Panc1 (cell line): ENCODE data around the gene ENO4. TPM values are rescaled to one million over a fixed set of nuclear protein-coding genes. Genes with fewer than 3 reads are reported as not detected.

Source experiments
- ATAC-seq: fragments of 200-7000 bp; cut with Tn5 transposase; 2 replicates; pipeline ENCODE4 v1.9.1; 2020; ENCODE audit warnings: mild to moderate bottlenecking, moderate library complexity
- BruUV-seq: library from RNA; stranded (reverse); fragments of 400-500 nt; replicated peaks from 2 replicates; lab custom pipeline; 2021; lab: Mats Ljungman, UMichigan
- CTCF ChIA-PET: fragments of 300-600 bp; sonication (Branson Sonifier 250); formaldehyde crosslinking; loops from one replicate; lab custom pipeline; 2022; ENCODE audit warnings: antibody characterized with exemption; lab: Charles Lee
- POLR2A ChIA-PET: fragments of 300-600 bp; sonication (Branson Sonifier 250); formaldehyde crosslinking; loops from one replicate; lab custom pipeline; 2022; ENCODE audit warnings: antibody characterized with exemption; lab: Charles Lee
- DNase-seq: peaks from one replicate; pipeline ENCODE4 v3.0.0-alpha.2; 2010; ENCODE audit warnings: low read depth, low spot score
- H3K27ac ChIP-seq: 2 replicates; pipeline ENCODE4 v1.5.1; 2011; ENCODE audit warnings: mild to moderate bottlenecking, low read length, inconsistent platforms
- H3K27me3 ChIP-seq: fragments of 200-500 bp; sonication (Bioruptor generic); 2 replicates; pipeline ENCODE4 v1.6.0; 2014; ENCODE audit warnings: low read length, inconsistent platforms; ENCODE audit not compliant: control insufficient read depth, insufficient read depth
- H3K36me3 ChIP-seq: fragments of 200-500 bp; sonication (Bioruptor generic); 2 replicates; pipeline ENCODE4 v1.5.1; 2014; ENCODE audit warnings: inconsistent platforms, mild to moderate bottlenecking, low read length, moderate library complexity; ENCODE audit not compliant: control insufficient read depth, insufficient read depth
- H3K4me1 ChIP-seq: 2 replicates; pipeline ENCODE4 v1.5.1; 2011; ENCODE audit warnings: inconsistent platforms, mild to moderate bottlenecking, low read length, moderate library complexity; ENCODE audit not compliant: control insufficient read depth, insufficient read depth
- H3K4me3 ChIP-seq, 2 experiments: 2 replicates each; pipeline ENCODE4 v1.5.1; 2011 to 2012; ENCODE audit warnings: low read depth in 2 of 2, low read length in 2 of 2, mild to moderate bottlenecking in 2 of 2, inconsistent platforms in 1 of 2, moderate library complexity in 1 of 2
- H3K9me3 ChIP-seq: fragments of 200-500 bp; sonication (Bioruptor generic); 2 replicates; pipeline ENCODE4 v1.5.1; 2014; ENCODE audit warnings: low read depth, mild to moderate bottlenecking, inconsistent platforms, low read length, moderate library complexity; ENCODE audit not compliant: control insufficient read depth, insufficient read depth
- POLR2AphosphoS5 ChIP-seq: IDR thresholded peaks from 2 replicates; pipeline ENCODE4 v1.6.1; 2012; ENCODE audit warnings: mild to moderate bottlenecking, low read depth, low read length, moderate library complexity
- SIN3A ChIP-seq: IDR thresholded peaks from 2 replicates; pipeline ENCODE4 v1.6.1; 2012; ENCODE audit warnings: low read depth, mild to moderate bottlenecking, low read length, moderate library complexity, borderline replicate concordance; ENCODE audit not compliant: insufficient read depth
- TCF7L2 ChIP-seq: IDR thresholded peaks from 2 replicates; pipeline ENCODE4 v1.6.1; 2011; ENCODE audit warnings: mild to moderate bottlenecking, low read depth, low read length, inconsistent platforms
- in situ Hi-C: cut with HindIII; loops from 2 replicates; pipeline ENCODE4 v1.10.0; 2016; ENCODE audit warnings: low sequenced_read_pairs, low pct_unique_long_range_greater_than_20kb
- intact Hi-C: fragments of 100-400 bp; cut with micrococcal nuclease; formaldehyde crosslinking; loops from one replicate; pipeline ENCODE4 v1.10.0; 2022; ENCODE audit not compliant: unreplicated experiment
- total RNA-seq: library from RNA; stranded (reverse); gene quantifications from one replicate; pipeline ENCODE4 v1.2.1, GENCODE V29; 2021; ENCODE audit not compliant: unreplicated experiment
- TF ChIP-seq, protein P1 (sequence below): fragments of 450-650 bp; IDR thresholded peaks from 2 replicates; pipeline ENCODE4 v1.5.1; 2017; ENCODE audit warnings: mild to moderate bottlenecking
- TF ChIP-seq, protein P2 (sequence below), 2 experiments: IDR thresholded peaks; 2 replicates each; pipeline ENCODE4 v1.6.1; 2011 to 2012; ENCODE audit warnings: low read depth in 2 of 2, control low read depth in 1 of 2, low read length in 1 of 2, mild to moderate bottlenecking in 1 of 2, moderate library complexity in 1 of 2; ENCODE audit not compliant: insufficient read depth in 1 of 2

The ENO4 gene
- total RNA-seq, 1 experiment from 2014 or later: 0.15 TPM

DNA sequence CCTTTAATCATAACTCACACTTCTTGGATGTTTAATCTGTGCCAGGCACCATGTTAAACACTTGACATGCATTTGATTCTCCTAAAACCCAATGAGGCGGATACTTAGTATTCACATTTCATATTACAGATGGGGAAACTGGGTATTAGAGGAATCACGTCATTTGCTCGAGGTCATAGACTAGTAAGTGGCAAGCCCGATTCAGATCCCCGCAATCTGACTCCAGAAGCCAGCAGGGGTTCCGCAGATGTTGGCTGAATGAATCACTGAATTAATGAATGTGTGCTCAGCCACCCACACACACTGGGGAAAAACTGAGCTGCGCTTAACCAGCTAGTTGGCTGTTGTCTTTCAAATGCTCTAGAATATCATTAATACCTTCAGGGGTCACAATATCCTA, 22.5 kb upstream of the ENO4 start:
- no peaks in the 10 kb centered on the region for H3K27me3 ChIP-seq
- intact Hi-C loops: no loop called here
- ATAC-seq (no peak), DNase-seq (no peak)
- H3K9me3 ChIP-seq: no peaks in the 10 kb centered on the region
- no peak overlapping the region for H3K27ac ChIP-seq
- TF ChIP-seq SIN3A (no peak), POLR2AphosphoS5 (no peak), TCF7L2 (no peak)
- TF ChIP-seq, protein P1, sequence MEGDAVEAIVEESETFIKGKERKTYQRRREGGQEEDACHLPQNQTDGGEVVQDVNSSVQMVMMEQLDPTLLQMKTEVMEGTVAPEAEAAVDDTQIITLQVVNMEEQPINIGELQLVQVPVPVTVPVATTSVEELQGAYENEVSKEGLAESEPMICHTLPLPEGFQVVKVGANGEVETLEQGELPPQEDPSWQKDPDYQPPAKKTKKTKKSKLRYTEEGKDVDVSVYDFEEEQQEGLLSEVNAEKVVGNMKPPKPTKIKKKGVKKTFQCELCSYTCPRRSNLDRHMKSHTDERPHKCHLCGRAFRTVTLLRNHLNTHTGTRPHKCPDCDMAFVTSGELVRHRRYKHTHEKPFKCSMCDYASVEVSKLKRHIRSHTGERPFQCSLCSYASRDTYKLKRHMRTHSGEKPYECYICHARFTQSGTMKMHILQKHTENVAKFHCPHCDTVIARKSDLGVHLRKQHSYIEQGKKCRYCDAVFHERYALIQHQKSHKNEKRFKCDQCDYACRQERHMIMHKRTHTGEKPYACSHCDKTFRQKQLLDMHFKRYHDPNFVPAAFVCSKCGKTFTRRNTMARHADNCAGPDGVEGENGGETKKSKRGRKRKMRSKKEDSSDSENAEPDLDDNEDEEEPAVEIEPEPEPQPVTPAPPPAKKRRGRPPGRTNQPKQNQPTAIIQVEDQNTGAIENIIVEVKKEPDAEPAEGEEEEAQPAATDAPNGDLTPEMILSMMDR: no peak
- TF ChIP-seq, protein P2, sequence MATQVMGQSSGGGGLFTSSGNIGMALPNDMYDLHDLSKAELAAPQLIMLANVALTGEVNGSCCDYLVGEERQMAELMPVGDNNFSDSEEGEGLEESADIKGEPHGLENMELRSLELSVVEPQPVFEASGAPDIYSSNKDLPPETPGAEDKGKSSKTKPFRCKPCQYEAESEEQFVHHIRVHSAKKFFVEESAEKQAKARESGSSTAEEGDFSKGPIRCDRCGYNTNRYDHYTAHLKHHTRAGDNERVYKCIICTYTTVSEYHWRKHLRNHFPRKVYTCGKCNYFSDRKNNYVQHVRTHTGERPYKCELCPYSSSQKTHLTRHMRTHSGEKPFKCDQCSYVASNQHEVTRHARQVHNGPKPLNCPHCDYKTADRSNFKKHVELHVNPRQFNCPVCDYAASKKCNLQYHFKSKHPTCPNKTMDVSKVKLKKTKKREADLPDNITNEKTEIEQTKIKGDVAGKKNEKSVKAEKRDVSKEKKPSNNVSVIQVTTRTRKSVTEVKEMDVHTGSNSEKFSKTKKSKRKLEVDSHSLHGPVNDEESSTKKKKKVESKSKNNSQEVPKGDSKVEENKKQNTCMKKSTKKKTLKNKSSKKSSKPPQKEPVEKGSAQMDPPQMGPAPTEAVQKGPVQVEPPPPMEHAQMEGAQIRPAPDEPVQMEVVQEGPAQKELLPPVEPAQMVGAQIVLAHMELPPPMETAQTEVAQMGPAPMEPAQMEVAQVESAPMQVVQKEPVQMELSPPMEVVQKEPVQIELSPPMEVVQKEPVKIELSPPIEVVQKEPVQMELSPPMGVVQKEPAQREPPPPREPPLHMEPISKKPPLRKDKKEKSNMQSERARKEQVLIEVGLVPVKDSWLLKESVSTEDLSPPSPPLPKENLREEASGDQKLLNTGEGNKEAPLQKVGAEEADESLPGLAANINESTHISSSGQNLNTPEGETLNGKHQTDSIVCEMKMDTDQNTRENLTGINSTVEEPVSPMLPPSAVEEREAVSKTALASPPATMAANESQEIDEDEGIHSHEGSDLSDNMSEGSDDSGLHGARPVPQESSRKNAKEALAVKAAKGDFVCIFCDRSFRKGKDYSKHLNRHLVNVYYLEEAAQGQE (IDR thresholded peaks at IDR 0.05; ENCODE audit: insufficient read depth in 1 of 2, low read depth in 2 of 2, low read length in 1 of 2): no peak
- POLR2A ChIA-PET: interaction anchor here (0.6 kb wide), 1 partner anchor 1057 kb away, joined by 3 read pairs; no protein-coding TSS in a partner anchor
- H3K36me3 ChIP-seq: no peaks in the 10 kb centered on the region
- no peaks in the 10 kb centered on the region for H3K4me1 ChIP-seq
- in situ Hi-C loops: no loop called here
- BruUV-seq: no TSS peak
- CTCF ChIA-PET: interaction anchor here (0.6 to 1.0 kb wide), 2 partner anchors 340 to 348 kb away, joined by 3 to 4 read pairs; no protein-coding TSS in a partner anchor
- no peak overlapping the region for H3K4me3 ChIP-seq

DNA sequence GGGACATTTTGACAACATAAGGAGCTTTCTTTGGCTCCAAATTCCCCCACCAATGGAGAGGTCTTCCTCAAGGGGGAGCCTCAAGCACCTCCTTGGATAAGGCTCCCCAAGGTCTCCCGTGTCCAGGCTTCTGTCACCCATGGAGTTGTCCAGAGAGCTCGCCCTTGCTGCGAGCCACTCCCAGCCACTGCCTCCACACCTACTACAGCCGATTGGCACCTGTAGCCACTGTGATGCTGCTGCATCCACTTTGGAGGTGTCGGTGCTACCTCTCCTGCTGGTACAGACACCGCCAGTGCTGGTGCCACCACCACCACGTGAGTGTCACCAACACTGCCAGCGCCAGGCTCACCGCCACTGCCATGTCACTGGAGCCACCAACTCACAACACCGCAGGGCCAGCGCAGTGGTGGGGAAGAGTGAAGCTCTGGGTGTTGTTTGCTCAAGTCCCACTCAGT, 22.1 kb upstream of the ENO4 start:
- POLR2A ChIA-PET: no interaction called here
- CTCF ChIA-PET: interaction anchor here (0.6 to 1.0 kb wide), 2 partner anchors 339 to 348 kb away, joined by 3 to 4 read pairs; no protein-coding TSS in a partner anchor
- Histone ChIP-seq H3K27ac (no peak overlapping the region), H3K9me3 (no peaks in the 10 kb centered on the region), H3K27me3 (no peaks in the 10 kb centered on the region), H3K4me3 (no peak overlapping the region), H3K4me1 (no peaks in the 10 kb centered on the region), H3K36me3 (no peaks in the 10 kb centered on the region)
- no peak for ATAC-seq
- intact Hi-C loops: no loop called here
- in situ Hi-C loops: no loop called here
- BruUV-seq: no TSS peak
- TF ChIP-seq, protein P2 (IDR thresholded peaks at IDR 0.05; ENCODE audit: insufficient read depth in 1 of 2, low read depth in 2 of 2, low read length in 1 of 2): no peak
- TF ChIP-seq POLR2AphosphoS5: no peak
- no peak for TF ChIP-seq SIN3A
- TF ChIP-seq TCF7L2: no peak
- TF ChIP-seq, protein P1: no peak; the same call in 1 of the 2 replicates
- DNase-seq: no peak
